Measurements from ENCODE around the gene MCAM.

MCAM gene

DNA sequence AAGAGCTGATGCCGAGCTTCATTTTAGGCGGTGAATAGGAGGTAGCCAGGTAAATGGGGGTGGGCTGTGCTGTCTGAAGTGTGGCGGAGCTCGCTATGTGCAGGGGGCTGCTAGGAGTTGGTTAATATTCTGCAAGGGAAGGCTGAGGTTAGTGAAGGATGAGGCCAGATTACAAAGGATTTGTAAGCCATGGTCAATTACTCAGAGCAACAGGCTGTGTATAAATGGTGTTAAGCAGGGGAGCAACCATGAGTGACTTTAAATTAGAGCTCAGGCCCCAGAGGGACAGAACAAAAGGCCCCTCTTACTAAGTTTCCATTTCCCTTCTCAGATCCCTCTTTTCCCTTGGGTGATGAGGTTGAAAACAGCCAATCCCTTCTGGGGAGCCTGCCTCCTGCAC is 7.3 kb upstream of the MCAM start:
- DNase-seq, result no peak

DNA sequence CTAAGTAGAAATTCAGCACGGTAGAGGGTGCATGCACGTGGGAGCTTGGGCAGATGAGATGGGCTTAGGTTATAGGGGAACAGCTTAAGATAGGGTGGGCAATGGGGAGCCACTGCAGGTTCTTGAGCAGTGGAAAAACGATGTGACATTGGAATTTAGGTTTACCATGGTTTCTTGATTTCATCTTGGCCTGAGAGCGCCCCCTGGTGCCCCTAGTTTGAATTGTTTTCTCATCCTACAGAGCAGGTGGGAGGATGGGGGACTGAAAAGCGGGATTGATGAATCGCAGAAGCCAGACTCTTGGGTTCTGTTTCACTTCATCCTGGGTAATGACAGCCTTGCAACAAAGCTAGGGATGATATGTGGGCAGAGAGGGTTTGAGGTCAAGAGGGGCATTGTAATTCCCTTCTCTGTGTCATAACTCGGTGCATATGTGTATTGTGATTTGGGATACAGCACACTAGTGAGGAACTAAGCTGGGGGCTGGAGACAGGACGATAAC is 6.7 kb upstream of the MCAM start:
- peak; percentile 72 for DNase-seq

DNA sequence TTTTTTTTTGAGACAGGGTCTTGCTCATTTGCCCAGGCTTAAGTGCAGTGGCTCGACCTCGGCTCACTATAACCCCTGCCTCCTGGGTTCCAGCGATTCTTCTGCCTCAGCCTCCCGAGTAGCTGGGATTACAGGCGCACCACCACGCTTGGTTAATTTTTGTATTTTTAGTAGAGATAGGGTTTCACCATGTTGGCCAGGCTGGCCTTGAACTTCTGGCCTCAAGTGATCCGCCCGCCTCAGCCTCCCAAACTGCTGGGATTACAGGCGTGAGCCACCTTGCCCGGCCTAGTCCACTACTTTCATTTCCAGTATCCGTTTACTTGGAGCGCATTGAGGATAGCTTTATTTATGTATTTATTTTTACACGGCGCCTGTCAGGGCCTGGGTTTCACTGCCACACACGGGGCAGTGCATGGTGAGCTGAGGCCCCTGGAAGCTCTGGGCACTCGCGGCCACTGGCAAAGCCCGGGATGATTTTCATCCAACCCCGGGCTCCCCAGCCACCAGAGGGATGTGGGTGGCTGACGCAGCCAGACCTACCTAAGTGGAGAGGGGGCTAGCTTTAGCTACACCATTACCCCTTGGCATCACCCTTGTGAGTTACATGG is 6.1 kb upstream of the MCAM start:
- no peak for DNase-seq

DNA sequence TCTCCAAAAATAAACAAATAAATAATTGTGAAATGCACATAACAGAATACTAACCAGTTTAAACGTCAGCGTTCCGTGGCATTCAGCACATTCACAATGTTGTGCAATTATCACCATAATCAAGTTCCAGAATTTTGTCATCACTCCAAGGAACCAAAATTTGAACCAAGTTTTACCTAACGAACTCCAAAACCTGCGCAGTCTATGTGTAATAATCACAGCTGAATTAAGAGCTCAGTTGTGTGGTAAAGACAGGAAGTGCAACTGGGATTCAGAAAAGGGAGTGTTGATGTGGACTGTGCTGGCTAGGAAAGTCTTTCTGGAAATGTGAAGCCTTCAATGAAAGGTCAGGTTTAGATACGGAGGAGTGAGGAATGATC is 5.4 kb upstream of the MCAM start:
- no peak for DNase-seq

DNA sequence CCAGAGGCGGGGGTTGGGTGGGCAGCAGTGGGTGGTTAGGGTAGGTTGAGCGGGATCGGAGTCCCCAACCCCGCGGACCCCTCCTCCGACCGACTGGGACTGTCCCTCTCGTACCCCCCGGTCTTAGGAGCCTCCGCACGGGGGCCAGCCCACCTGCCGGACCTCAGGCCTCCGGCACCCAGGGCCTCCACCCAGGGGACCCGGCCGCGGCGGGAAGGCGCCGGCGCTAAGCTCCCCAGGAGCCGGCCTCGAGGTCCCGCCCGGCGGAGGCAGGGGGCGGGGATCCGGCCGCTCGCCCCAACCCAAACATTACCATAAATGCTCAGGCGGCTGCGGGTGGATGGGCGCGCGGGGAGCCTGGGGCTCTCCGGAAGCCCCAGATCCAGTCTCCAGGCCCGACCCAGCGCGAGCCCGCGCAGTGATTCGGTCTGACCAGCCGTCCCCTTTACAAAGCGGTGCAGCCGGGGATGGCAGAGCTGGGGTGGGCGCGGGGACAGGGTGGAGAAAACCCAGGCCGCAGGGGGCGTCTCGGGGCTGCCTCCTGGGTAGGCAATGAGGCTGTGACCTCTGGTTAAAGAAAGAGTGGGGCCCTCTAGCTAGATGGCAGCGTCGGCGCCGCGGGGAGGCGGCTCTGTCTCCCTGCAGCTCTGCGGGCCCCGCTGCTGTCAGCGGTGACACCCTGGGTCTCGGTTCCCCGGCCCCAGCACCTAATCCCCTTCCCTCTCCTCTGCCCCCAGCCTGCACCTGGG is 4.0 kb upstream of the MCAM start:
- DNase-seq, result peak; percentile 79

DNA sequence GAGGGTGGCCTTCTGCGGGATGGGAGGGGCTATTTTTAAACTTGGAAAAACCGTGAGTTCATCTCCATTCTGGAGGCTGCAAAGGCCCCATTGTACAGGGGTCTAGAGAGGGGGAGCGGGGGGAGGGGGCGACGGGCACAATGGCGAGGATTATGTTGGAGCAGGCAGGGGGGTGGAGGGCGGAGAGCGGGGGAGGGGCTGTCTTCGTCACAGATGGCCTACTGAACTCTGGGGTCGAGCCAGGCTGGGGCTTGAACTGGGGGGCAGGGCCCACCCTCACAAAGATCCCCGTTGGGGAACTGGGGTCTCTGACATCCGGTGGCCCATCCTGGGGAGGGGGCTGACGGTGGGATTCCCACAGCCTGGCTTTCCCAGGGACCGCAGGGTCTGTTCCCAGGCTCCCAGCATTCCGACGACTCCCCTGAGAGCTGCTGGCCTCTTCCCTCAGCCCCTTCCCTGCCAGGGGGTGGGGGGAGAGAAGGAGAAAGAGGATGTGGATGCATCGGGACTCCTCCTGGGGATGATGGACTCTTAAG is 3.4 kb upstream of the MCAM start:
- DNase-seq, result peak; percentile 67

DNA sequence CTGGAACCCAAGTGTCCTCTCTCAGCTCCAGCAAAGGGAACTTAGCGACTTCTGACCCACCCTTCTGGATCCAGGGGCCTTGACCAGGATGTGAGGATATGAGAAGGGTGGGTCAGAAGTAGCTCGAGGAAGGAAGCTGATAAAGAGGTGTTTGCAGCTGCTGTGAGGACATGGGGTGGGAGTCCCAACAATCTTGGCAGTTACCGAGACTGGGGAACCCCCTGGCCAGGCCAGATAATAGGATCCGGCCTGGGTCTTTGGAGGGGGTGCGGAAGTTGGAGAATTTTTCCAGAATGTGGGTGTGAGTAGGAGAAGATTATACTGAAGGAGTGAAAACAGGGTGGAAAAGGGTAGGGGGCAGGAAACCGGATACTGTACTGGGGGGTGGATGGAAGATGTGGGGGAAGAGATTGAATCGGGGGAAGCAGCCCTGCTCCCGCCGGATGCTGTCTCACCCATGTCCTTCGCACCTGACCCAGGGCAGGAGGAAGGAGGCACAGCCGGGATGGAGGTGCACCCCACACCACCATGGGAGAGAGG is 2.8 kb upstream of the MCAM start:
- DNase-seq, result no peak

DNA sequence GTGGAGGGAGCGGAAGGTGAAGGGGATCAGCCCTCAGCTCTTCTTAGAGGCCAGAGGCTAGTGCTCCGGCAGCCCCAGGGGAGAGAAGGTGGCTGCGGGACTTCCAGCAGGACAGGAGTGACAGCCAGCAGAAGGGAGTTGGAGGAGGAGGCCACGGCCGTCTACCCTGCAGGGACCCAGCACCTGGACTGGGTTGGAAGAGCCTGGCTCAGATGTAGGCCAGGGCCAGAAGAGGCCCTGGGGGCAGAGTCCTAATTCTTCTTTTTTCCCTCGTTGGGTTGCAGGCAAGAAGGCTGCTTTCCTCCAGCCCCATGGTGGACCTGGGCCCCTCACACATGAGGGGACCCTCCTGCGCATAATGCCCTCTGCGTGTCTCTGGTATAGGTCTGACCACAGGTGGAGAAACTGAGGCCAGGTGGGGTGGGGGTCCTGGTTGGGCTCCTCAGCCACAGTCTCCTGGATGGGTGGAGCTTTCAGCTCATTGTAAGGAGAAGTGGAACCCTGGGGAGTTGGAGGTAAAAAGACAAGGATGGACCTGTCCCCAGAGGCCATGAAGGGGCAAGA is 2.3 kb upstream of the MCAM start:
- no peak for DNase-seq

DNA sequence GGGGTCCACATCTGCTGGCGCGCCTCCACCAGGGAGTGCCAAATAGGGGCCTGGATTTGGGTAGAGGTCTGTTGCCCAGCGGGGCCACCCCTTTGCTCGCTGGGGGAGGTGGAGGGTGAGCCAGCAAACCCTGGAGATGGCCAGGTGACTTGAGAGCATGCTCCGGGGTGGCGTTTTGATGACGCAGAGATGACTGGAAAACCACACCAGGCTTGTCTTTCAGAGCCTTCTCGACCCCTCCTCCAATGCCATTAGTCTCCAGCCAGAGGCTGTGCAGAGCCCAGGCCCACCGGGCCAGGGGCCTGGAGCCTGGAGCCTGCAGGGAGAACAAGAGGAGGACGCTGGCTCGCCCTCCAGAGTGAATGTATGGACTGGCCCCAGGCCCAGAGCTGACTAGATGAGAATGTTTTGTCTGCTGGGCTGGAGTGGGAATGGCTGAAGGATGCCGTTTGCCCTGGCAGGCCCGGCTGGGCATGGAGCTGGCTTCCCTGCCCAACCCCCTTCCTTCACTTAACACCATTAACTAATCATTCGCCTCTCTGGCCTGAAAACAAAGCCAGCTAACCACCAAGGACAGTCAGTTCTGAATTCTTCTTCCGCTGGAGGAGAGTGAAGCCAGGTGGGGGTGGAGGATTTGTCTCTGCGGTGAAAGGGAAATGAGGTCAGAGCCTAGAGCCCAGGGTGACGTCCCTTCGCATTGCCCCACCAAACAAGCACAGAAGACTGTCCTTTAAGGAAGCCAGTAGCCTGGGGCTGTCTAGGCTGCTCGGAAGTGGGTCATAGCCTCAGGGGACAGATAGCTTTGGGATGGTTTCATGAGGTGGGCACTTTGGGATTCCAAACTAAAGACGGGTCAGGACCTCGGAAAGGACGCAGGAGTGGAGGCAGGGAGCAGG is 1.6 kb upstream of the MCAM start:
- DNase-seq, result peak; percentile 67

DNA sequence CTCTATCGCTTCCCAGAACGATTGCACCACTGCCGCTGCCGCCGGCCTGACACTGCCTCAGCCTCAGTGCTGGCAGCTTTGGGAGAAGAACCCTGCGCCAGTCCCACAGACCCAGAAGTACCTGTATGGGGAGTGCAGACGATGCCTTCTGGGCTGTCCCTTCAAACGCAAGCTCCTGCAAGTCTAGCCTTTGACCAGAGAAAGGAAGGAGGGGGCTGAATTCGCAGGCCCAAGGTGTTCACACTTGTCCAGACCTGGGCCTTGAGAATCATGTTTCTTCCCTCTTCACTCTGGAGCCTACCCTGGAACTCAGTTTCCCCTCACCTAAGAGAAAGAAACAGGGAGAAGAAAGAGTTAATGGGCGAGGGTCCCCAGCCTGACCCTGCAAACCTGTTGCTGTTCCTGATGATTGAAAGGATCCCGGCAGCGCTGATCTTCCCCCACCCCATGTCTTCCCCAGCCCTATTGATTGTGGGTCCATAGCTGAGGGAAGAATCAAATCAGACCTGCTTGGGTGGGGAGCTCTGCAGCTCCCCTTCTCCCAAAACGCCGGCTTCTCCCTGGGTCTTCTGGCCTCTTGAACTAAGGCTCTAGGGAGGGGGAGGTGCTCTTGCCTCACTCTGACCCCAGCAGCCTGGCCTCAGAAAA is 786 bp upstream of the MCAM start:
- no peak for DNase-seq

DNA sequence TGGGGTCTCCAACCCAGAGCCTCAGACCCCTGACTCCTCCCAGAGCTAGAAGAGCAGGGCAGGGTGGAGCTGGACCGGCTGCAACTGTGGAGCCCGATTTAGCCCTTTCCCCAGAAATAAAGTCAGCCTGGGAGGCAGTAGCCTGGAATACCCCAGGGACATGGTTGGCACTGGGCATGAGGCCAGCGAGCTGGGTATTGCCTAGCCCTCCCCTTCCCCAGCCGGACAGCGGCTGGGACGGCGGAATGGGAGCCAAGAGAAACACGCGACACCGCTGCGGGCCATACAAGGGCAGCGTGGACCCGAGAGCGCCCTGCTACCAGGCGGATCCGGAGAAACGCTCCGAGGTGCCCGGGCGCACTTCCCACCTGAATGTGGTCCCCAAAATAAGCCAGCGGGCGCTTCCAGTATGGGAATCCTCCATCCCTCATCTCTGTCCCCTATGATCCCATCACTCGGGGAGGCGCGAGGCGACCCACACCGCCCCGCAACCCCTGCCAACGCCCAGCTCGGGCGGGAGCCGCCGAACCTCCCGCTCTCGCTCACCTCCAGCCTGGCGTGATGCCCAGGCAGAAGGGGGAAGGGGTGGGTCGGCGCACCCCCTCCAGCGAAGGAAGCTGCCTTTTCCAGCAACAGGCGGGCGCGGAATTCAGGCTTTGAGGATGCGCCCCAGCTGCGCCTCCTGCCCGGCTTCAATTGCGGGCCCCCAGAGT is 758 bp downstream of the MCAM start:
- DNase-seq, result no peak

DNA sequence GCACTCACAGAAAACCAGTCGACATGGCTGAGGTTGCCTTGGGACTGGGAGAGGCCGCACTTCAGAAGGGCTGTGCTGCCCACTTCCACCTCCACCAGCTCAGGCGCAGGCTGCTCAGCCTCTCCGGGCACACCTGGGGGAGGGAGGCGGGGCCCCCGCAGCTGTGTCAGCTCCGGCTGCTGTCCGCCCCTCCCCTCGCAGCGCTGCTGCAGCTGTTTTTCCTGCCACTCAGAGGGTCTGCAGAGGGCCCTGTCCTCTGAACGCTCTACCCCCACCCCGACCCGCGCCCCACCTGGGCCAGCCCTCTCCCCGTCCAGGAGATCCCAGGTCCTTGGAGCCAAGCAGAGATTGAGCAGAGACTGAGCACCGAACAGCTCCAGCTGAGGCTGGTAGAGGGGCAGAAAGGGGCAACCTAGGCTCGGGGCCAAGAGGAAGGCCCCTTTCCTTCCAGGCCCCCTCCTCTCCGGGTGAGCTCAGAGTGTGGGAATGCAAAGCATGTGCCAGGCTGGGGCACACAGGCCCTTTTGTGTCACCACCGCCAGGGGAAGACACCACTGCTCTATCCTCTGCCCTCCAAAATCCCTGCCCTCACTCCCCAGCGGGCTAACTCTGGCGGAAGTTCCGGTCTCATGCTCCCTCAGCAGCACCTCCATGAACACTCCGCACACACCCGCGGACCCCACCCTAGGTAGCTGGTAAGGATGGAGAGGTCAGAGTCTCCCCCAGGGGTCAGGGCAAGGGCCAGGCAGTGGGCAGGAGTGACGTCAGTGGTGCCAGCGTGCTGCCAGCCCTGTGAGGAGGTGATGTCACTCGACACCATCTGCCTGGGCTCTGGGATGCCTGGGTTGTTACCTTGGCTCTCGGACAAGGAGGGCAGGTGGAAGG is 1.6 kb downstream of the MCAM start:
- peak; percentile 48 for DNase-seq

DNA sequence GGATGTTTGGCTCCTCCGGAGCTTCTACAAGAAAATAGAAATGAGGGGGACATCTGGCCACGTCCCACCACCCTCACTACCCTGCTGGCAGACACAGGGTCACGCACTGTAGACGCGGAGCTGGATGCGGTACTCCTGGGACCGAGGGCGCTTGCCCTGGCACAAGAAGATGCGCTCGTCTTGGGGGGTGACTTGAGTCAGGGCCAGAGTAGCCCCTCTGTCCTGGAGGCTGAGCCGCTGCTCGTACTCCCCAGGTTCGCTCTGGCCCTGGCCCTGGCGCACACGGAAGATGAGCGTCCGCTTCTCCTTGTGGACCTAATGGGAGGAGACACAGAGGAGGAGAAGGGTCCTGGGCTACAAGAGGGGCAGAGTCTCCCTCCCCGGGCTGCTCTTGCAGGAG is 2.2 kb downstream of the MCAM start:
- DNase-seq, result no peak

DNA sequence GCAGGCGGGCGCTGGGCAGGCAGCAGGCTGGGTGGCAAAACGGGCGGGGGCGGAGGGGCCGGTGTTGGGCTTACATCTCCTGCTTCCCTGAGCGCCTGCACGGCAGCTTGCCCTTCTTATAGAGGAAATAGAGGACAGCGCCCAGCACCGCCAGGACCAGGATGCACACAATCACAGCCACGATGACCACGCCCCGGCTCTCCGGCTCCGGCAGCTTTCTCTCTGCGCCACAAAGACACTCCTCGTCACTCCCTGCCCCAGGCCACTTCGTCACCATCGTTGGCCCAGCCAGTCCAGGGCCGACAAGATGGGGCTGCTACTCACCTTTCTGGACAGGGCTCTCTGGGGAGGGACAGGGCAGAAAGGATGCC is 6.3 kb downstream of the MCAM start:
- DNase-seq, result no peak

DNA sequence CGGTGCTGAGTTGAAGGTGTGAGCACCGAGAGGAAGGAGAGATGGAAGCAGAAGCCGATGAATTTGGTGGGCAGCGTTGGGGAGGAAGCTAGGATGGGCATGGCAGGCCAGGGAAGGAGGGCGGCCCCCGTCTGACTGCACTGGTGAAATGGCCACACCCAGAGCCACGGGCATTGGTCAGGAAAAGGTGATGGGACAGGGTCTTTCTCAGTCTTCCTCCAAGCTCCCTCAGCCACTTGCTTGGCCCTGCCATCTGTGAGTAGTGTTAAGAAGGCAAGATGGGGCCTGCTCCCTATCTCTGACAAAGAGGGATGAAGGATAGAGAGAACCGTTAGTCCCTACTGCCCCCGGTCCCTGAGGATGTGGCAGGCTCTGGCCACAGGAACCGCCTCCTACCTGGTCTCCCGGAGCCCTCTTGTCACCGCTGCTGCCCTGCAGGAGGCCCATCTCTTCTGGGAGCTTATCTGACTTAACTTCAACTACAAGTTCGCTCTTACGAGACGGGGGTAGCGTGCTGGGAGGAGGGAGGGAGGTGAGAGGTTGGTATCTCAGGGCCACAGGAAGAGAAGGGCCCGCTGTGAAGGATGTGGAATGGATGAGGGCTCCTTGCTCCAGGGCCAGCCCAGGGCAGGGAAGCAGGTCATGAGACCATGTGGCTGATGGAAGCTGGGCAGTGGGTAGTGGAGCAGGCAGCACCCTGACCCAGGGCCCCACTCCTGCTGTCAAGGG is 6.8 kb downstream of the MCAM start:
- no peak for DNase-seq

DNA sequence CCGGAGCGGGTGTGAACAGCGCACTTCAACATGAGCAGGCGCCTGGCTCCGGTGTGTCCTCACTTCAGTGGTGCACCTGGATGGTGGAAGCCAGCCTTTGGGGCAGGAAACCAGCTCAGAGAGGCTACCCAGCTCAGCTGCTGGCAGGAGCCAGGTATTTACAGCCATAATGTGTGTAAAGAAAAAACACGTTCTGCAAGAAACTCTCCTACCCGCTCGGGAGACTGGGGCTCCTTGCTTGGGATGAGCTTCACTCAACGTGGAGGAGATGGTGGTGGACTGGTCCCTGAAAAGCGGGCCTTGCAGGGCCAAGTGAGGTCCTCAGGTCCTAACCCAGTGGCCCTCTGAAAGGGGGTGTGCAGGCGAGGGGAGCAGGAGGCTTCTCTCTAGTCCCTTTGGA is 7.5 kb downstream of the MCAM start:
- no peak for DNase-seq

DNA sequence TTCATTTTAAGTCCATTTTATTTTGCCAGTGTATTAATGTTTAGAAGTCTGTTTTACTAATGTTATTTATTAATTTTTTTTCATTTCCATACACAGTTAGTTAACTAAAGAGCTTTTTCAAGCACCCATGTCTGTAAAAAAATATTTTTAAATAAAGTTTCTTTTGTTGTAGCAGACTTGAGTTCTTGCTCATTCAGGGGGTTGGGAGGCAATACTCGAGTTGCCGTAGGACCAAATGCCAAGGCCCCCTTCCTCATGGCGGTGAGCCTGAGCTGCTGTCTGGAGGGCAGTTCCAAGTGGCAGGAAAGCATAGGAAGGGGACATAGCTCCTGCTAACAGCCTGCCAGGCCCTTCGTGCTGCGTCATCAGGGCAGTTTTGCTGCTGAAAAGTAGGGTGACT is 9.0 kb downstream of the MCAM start:
- DNase-seq, result no peak

DNA sequence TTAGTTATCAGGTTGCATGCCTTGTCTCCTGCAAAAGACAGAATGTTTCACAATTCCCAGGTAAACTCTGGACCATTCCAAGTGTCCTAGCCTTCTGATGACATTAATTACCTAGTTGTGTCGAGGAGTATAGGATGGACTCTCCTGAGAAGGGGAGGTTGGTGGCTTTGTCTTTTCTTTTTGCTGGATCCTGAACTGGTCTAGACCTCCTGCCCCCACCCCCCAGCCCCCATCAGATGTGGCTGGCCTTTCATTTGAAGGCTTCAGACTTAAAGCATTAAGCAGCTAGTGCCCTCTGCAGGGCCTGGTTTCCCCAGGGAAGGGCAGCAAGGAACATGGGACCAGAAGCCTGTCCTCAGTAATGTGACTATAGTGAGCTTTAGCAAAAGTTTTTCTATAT is 9.7 kb downstream of the MCAM start:
- no peak for DNase-seq

DNA sequence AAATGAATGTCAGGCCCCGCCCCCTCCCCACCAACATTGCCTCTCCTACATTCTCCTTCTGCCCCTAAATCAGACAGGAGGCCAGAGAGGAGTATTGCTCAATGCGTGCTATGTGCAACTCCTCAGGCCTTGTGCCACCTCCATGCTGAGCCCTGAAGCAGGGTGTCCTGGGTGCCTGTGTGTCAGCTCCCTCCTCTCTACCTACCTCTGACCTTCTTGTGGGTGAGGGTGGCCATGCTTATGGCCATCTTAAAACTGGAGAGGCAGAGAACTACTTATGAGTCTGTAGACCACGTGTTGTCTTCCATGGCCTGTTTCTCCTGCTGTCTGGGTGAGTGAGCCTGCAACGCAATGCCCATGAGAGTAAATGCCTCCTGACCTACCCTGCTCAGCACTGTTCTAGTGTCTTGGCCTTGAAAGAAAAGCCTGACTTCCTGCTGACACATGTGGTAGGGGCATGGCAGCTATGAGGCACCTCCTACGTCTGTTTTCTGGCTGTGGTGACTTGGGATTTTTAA is 10.5 kb downstream of the MCAM start:
- peak; percentile 54 for DNase-seq

Measured in fibroblast of skin of right quadriceps (primary cell).